GM23338 (cell line): ENCODE data around the gene ITPR2. TPM values are rescaled to one million over a fixed set of nuclear protein-coding genes. Genes with fewer than 3 reads are reported as not detected.

Experiments
- ATAC-seq: fragments of 200-7000 bp; cut with Tn5 transposase; 3 replicates; pipeline ENCODE4 v1.9.1; 2020
- DNase-seq: peaks from one replicate; pipeline ENCODE4 v3.0.0-alpha.2; 2015; ENCODE audit warnings: low spot score
- H2AFZ ChIP-seq: fragments of 200-600 bp; sonication (generic); 2 replicates; pipeline ENCODE4 v1.8.0; 2016; ENCODE audit warnings: antibody characterized with exemption, mild to moderate bottlenecking, moderate library complexity
- H3F3A ChIP-seq: fragments of 200-600 bp; sonication (generic); replicated peaks from 2 replicates; pipeline ENCODE4 v1.8.0; 2017; ENCODE audit warnings: antibody characterized with exemption, mixed run types, low read depth
- H3K27ac ChIP-seq: fragments of 200-600 bp; sonication (generic); 2 replicates; pipeline ENCODE4 v1.6.1; 2016; ENCODE audit warnings: low read depth
- H3K27me3 ChIP-seq: fragments of 200-600 bp; sonication (generic); 2 replicates; pipeline ENCODE4 v1.8.0; 2016; ENCODE audit warnings: mild to moderate bottlenecking, mixed run types, moderate library complexity; ENCODE audit not compliant: insufficient read depth
- H3K36me3 ChIP-seq: fragments of 200-600 bp; sonication (generic); 2 replicates; pipeline ENCODE4 v1.8.0; 2016; ENCODE audit warnings: mild to moderate bottlenecking; ENCODE audit not compliant: insufficient read depth
- H3K4me1 ChIP-seq: fragments of 200-600 bp; sonication (generic); 2 replicates; pipeline ENCODE4 v1.8.0; 2016; ENCODE audit warnings: mild to moderate bottlenecking, moderate library complexity; ENCODE audit not compliant: insufficient read depth
- H3K4me2 ChIP-seq: fragments of 200-600 bp; sonication (generic); 2 replicates; pipeline ENCODE4 v1.7.1; 2017; ENCODE audit warnings: mixed run types
- H3K4me3 ChIP-seq: fragments of 200-600 bp; sonication (generic); 2 replicates; pipeline ENCODE4 v1.6.1; 2016; ENCODE audit warnings: mixed run types
- H3K79me2 ChIP-seq: fragments of 200-600 bp; sonication (generic); replicated peaks from 2 replicates; pipeline ENCODE4 v1.8.0; 2017; ENCODE audit warnings: mild to moderate bottlenecking; ENCODE audit not compliant: insufficient read depth
- H3K9me2 ChIP-seq: fragments of 200-600 bp; sonication (generic); 2 replicates; pipeline ENCODE4 v1.8.0; 2017; ENCODE audit not compliant: insufficient read depth
- H4K20me1 ChIP-seq: fragments of 200-600 bp; sonication (generic); replicated peaks from 2 replicates; pipeline ENCODE4 v1.8.0; 2017; ENCODE audit warnings: mild to moderate bottlenecking; ENCODE audit not compliant: insufficient read depth
- H3K27ac Mint-ChIP-seq: 2 replicates; pipeline ENCODE4 v1.8.0; 2020; ENCODE audit warnings: inconsistent platforms, mild to moderate bottlenecking, moderate library complexity, mixed read lengths
- H3K27me3 Mint-ChIP-seq: 3 replicates; pipeline ENCODE4 v1.8.0; 2022; ENCODE audit warnings: low read depth, mild to moderate bottlenecking, moderate library complexity, mixed read lengths, inconsistent platforms; ENCODE audit not compliant: insufficient read depth, poor library complexity
- H3K36me3 Mint-ChIP-seq: 3 replicates; pipeline ENCODE4 v1.8.0; 2021; ENCODE audit warnings: low read depth, mild to moderate bottlenecking, inconsistent platforms, moderate library complexity, mixed read lengths
- H3K4me1 Mint-ChIP-seq: 3 replicates; pipeline ENCODE4 v1.8.0; 2020; ENCODE audit warnings: mild to moderate bottlenecking, inconsistent platforms, mixed read lengths
- H3K4me3 Mint-ChIP-seq: 3 replicates; pipeline ENCODE4 v1.8.0; 2021; ENCODE audit warnings: moderate library complexity, mild to moderate bottlenecking, inconsistent platforms, mixed read lengths
- H3K9me3 Mint-ChIP-seq: 3 replicates; pipeline ENCODE4 v1.8.0; 2020; ENCODE audit warnings: moderate library complexity, mild to moderate bottlenecking, inconsistent platforms, mixed read lengths
- CTCF ChIP-seq, 2 experiments: fragments of 200-600 bp in 1 of 2; sonication (generic) in 1 of 2; conservative IDR thresholded peaks; 2 replicates each; pipeline versions ENCODE4 v1.5.1 to v1.6.1; 2016 to 2017; ENCODE audit warnings: antibody characterized with exemption in 2 of 2, low read depth in 2 of 2, mild to moderate bottlenecking in 2 of 2, moderate library complexity in 1 of 2
- ETS1 ChIP-seq: IDR thresholded peaks from 2 replicates; pipeline ENCODE4 v1.6.1; 2016; ENCODE audit warnings: antibody characterized with exemption
- EZH2 ChIP-seq: fragments of 200-600 bp; sonication (generic); IDR thresholded peaks from one replicate; pipeline ENCODE4 v1.8.0; 2017; ENCODE audit warnings: antibody characterized with exemption, mild to moderate bottlenecking, low read depth; ENCODE audit not compliant: unreplicated experiment
- EZH2phosphoT487 ChIP-seq: fragments of 200-600 bp; sonication (generic); IDR thresholded peaks from one replicate; pipeline ENCODE4 v1.8.1; 2018; ENCODE audit warnings: antibody characterized with exemption; ENCODE audit not compliant: unreplicated experiment
- JUNB ChIP-seq: IDR thresholded peaks from one replicate; pipeline ENCODE4 v1.6.1; 2016; ENCODE audit warnings: antibody characterized with exemption; ENCODE audit not compliant: unreplicated experiment
- NANOG ChIP-seq: IDR thresholded peaks from 2 replicates; pipeline ENCODE4 v1.6.1; 2016; ENCODE audit warnings: antibody characterized with exemption, borderline replicate concordance
- POLR2AphosphoS5 ChIP-seq: IDR thresholded peaks from 2 replicates; pipeline ENCODE4 v1.6.1; 2016; ENCODE audit warnings: antibody characterized with exemption, low read depth
- REST ChIP-seq: IDR thresholded peaks from one replicate; pipeline ENCODE4 v1.6.1; 2018; ENCODE audit warnings: antibody characterized with exemption; ENCODE audit not compliant: unreplicated experiment
- STAT1 ChIP-seq: IDR thresholded peaks from one replicate; pipeline ENCODE4 v1.6.1; 2016; ENCODE audit warnings: antibody characterized with exemption; ENCODE audit not compliant: unreplicated experiment
- ZNF114 ChIP-seq: fragments of 250-450 bp; sonication (Bioruptor Pico); IDR thresholded peaks from 2 replicates; pipeline ENCODE4 v1.5.0; 2020; ENCODE audit warnings: mild to moderate bottlenecking, moderate library complexity
- ZNF331 ChIP-seq: fragments of 250-450 bp; sonication (Bioruptor Pico); IDR thresholded peaks from 2 replicates; pipeline ENCODE4 v1.5.0; 2020; ENCODE audit warnings: low read depth, mild to moderate bottlenecking, moderate library complexity
- polyA plus RNA-seq: library from polyadenylated mRNA; unstranded; fragments of >200 nt; fragmentation: Nextera tagmentation; extraction: Ambion mirVana; gene quantifications from 2 replicates; pipeline ENCODE4 v1.2.1, GENCODE V29; 2016
- total RNA-seq: library from RNA; depleted of rRNA; stranded (reverse); fragments of >200 nt; shearing (Covaris generic); gene quantifications from 2 replicates; pipeline ENCODE4 v1.2.3, GENCODE V29; 2014

Gene ITPR2
- total and polyA plus RNA-seq, 2 experiments from 2014 or later, result 44.5 to 65.2 TPM

- DNase-seq, result no peak
- H3K27me3 Mint-ChIP-seq, result no peaks in the 10 kb centered on the region
- Histone ChIP-seq H3K4me2 (no peak overlapping the region), H3K4me3 (no peak overlapping the region), H3K27ac (no peak overlapping the region), H3K4me1 (no peaks in the 10 kb centered on the region), H3K27me3 (no peaks in the 10 kb centered on the region), H2AFZ (no peak overlapping the region), H4K20me1 (no peaks in the 10 kb centered on the region), H3K36me3 (no peaks in the 10 kb centered on the region), H3K9me2 (no peaks in the 10 kb centered on the region), H3K79me2 (no peaks in the 10 kb centered on the region), H3F3A (no peaks in the 10 kb centered on the region)
- H3K36me3 Mint-ChIP-seq, result peaks cover 8% of the 10 kb centered on the region; the same call in 2 of the 3 replicates
- no peak for ATAC-seq
- peaks cover 9% of the 10 kb centered on the region for H3K4me1 Mint-ChIP-seq
- no peak overlapping the region for H3K4me3 Mint-ChIP-seq
- no peaks in the 10 kb centered on the region for H3K9me3 Mint-ChIP-seq
- H3K27ac Mint-ChIP-seq, result no peak overlapping the region
- no peak for TF ChIP-seq POLR2AphosphoS5
- no peak for TF ChIP-seq EZH2
These were observed 295.3 kb downstream of the ITPR2 start for GRCh38 chr12:26537651-26538050.

- DNase-seq (no peak), ATAC-seq (no peak)
- H3K27me3 Mint-ChIP-seq, result no peaks in the 10 kb centered on the region
- no peaks in the 10 kb centered on the region for H4K20me1 ChIP-seq
- H3K27ac Mint-ChIP-seq, result no peak overlapping the region; the same call in 1 of the 2 replicates
- H3K79me2 ChIP-seq, result no peaks in the 10 kb centered on the region
- no peak overlapping the region for H3K4me3 Mint-ChIP-seq
- TF ChIP-seq REST, result no peak
- no peak for TF ChIP-seq ZNF331 (CRISPR knock-in tag)
- no peak for TF ChIP-seq POLR2AphosphoS5
- TF ChIP-seq EZH2phosphoT487, result no peak
- no peak for TF ChIP-seq ETS1
- no peak for TF ChIP-seq CTCF (conservative IDR thresholded peaks at IDR 0.05; ENCODE audit: low read depth in 2 of 2)
- no peak for TF ChIP-seq NANOG
- TF ChIP-seq ZNF114, result no peak
- no peak for TF ChIP-seq STAT1
- TF ChIP-seq JUNB, result no peak
- H3K27ac ChIP-seq, result no peak overlapping the region; the same call in 1 of the 2 replicates
- H3K4me1 Mint-ChIP-seq, result peaks cover 9% of the 10 kb centered on the region
- H3K4me2 ChIP-seq, result no peak overlapping the region
- H3K36me3 ChIP-seq, result no peaks in the 10 kb centered on the region
- no peak overlapping the region for H3K4me3 ChIP-seq
- H3K27me3 ChIP-seq, result no peaks in the 10 kb centered on the region
- no peaks in the 10 kb centered on the region for H3K9me3 Mint-ChIP-seq
- no peak overlapping the region for H2AFZ ChIP-seq
- peaks cover 8% of the 10 kb centered on the region; the same call in 2 of the 3 replicates for H3K36me3 Mint-ChIP-seq
- no peaks in the 10 kb centered on the region for H3F3A ChIP-seq
- H3K4me1 ChIP-seq, result no peaks in the 10 kb centered on the region
- no peaks in the 10 kb centered on the region for H3K9me2 ChIP-seq
These were observed 295.9 kb downstream of the ITPR2 start for GRCh38 chr12:26537126-26537525.
